Adipocyte (in vitro differentiated cells): ENCODE measurements around the gene DVL2.
A peak's percentile ranks its signal among the peaks of the same experiment; 100 is the strongest.

Source experiments
- DNase-seq: peaks from one replicate; pipeline ENCODE4 v3.0.0-alpha.2; 2015; ENCODE audit warnings: low read depth
- H3K27me3 ChIP-seq: replicated peaks from 2 replicates; pipeline ENCODE4 v1.7.0; 2013; ENCODE audit warnings: mild to moderate bottlenecking, low read length, moderate library complexity; ENCODE audit not compliant: control insufficient read depth, insufficient read depth
- H3K36me3 ChIP-seq: 2 replicates; pipeline ENCODE4 v1.7.0; 2013; ENCODE audit warnings: low read length, mild to moderate bottlenecking, moderate library complexity; ENCODE audit not compliant: control insufficient read depth, insufficient read depth, severe bottlenecking
- H3K4me1 ChIP-seq: 2 replicates; pipeline ENCODE4 v1.7.0; 2013; ENCODE audit warnings: mild to moderate bottlenecking, low read length, moderate library complexity; ENCODE audit not compliant: control insufficient read depth, insufficient read depth
- H3K4me3 ChIP-seq: 2 replicates; pipeline ENCODE4 v1.7.0; 2013; ENCODE audit warnings: mild to moderate bottlenecking, low read length, moderate library complexity
- H3K9ac ChIP-seq: 2 replicates; pipeline ENCODE4 v1.7.0; 2013; ENCODE audit warnings: mild to moderate bottlenecking, low read length, moderate library complexity
- H3K9me3 ChIP-seq: 2 replicates; pipeline ENCODE4 v1.7.0; 2013; ENCODE audit warnings: mild to moderate bottlenecking, low read length, moderate library complexity; ENCODE audit not compliant: control insufficient read depth

DVL2 gene

GRCh38 chr17:7222093-7222971 is 12.0 kb downstream of the DVL2 start:
- H3K9me3 ChIP-seq: no peaks in the 10 kb centered on the region
- peak overlapping the region; percentile 98 for H3K9ac ChIP-seq
- no peak for DNase-seq
- no peak overlapping the region for H3K4me3 ChIP-seq
- peaks cover 54% of the 10 kb centered on the region for H3K4me1 ChIP-seq
- H3K36me3 ChIP-seq: peaks cover 56% of the 10 kb centered on the region
- no peaks in the 10 kb centered on the region for H3K27me3 ChIP-seq

GRCh38 chr17:7221278-7222092 is 12.8 kb downstream of the DVL2 start:
- H3K4me1 ChIP-seq: peaks cover 58% of the 10 kb centered on the region
- peak overlapping the region; percentile 98 for H3K9ac ChIP-seq
- H3K27me3 ChIP-seq: no peaks in the 10 kb centered on the region
- H3K36me3 ChIP-seq: peaks cover 47% of the 10 kb centered on the region
- H3K9me3 ChIP-seq: no peaks in the 10 kb centered on the region
- no peak for DNase-seq
- peak overlapping the region; percentile 92 for H3K4me3 ChIP-seq

- Histone ChIP-seq H3K27me3 (no peaks in the 10 kb centered on the region), H3K4me3 (peak overlapping the region; percentile 92), H3K36me3 (peaks cover 40% of the 10 kb centered on the region), H3K9me3 (no peaks in the 10 kb centered on the region), H3K4me1 (peaks cover 65% of the 10 kb centered on the region), H3K9ac (peak overlapping the region; percentile 98)
- peak; percentile 68 for DNase-seq
Measured at GRCh38 chr17:7220593-7221277, 13.6 kb downstream of the DVL2 start.

GRCh38 chr17:7219812-7220592 is 14.3 kb downstream of the DVL2 start, which contains the start of the genes ACADVL and DLG4:
Gene ACADVL (plus strand): TSS chr17:7219938. CDS start chr17:7219985, 47 bp downstream.
Gene DLG4 (minus strand): TSS chr17:7219836.
- peak; percentile 97 for DNase-seq
- H3K4me1 ChIP-seq: peaks cover 70% of the 10 kb centered on the region

GRCh38 chr17:7219229-7219811 is 15.0 kb downstream of the DVL2 start:
- Histone ChIP-seq H3K36me3 (peaks cover 28% of the 10 kb centered on the region), H3K4me3 (peak overlapping the region; percentile 92), H3K4me1 (peaks cover 71% of the 10 kb centered on the region), H3K9ac (peak overlapping the region; percentile 98), H3K9me3 (no peaks in the 10 kb centered on the region), H3K27me3 (no peaks in the 10 kb centered on the region)
- no peak for DNase-seq

More at GRCh38 chr17:7219812-7220592, 14.3 kb downstream of the DVL2 start, which contains the start of the genes ACADVL and DLG4:
- Histone ChIP-seq H3K27me3 (no peaks in the 10 kb centered on the region), H3K9me3 (no peaks in the 10 kb centered on the region), H3K9ac (peak within 1 kb of the TSS; percentile 98), H3K4me3 (peak within 1 kb of the TSS; percentile 92), H3K36me3 (peaks cover 32% of the 10 kb centered on the region)

- H3K27me3 ChIP-seq: no peaks in the 10 kb centered on the region
- no peak overlapping the region for H3K4me3 ChIP-seq
- H3K4me1 ChIP-seq: peaks cover 70% of the 10 kb centered on the region
- no peaks in the 10 kb centered on the region for H3K9me3 ChIP-seq
- DNase-seq: no peak
- H3K9ac ChIP-seq: peak overlapping the region; percentile 98
- peaks cover 22% of the 10 kb centered on the region for H3K36me3 ChIP-seq
Measured at GRCh38 chr17:7218758-7219157, 15.6 kb downstream of the DVL2 start.

GRCh38 chr17:7218166-7218565 is 16.2 kb downstream of the DVL2 start:
- peak overlapping the region; percentile 84 for H3K9ac ChIP-seq
- H3K27me3 ChIP-seq: no peaks in the 10 kb centered on the region
- peak overlapping the region; percentile 79 for H3K4me3 ChIP-seq
- H3K36me3 ChIP-seq: peaks cover 16% of the 10 kb centered on the region
- peaks cover 66% of the 10 kb centered on the region for H3K4me1 ChIP-seq
- no peak for DNase-seq
- no peaks in the 10 kb centered on the region for H3K9me3 ChIP-seq

- H3K36me3 ChIP-seq: peaks cover 8% of the 10 kb centered on the region
- no peaks in the 10 kb centered on the region for H3K9me3 ChIP-seq
- no peaks in the 10 kb centered on the region for H3K27me3 ChIP-seq
- peak overlapping the region; percentile 84 for H3K9ac ChIP-seq
- H3K4me3 ChIP-seq: peak overlapping the region; percentile 79
- H3K4me1 ChIP-seq: peaks cover 59% of the 10 kb centered on the region
- DNase-seq: peak; percentile 83
Measured at GRCh38 chr17:7217113-7217987, 17.0 kb downstream of the DVL2 start.

GRCh38 chr17:7216242-7217112 is 17.8 kb downstream of the DVL2 start:
- H3K4me1 ChIP-seq: peaks cover 51% of the 10 kb centered on the region
- peak overlapping the region; percentile 72 for H3K4me3 ChIP-seq
- H3K36me3 ChIP-seq: no peaks in the 10 kb centered on the region
- peak overlapping the region; percentile 78 for H3K9ac ChIP-seq
- H3K9me3 ChIP-seq: no peaks in the 10 kb centered on the region
- peak; percentile 13 for DNase-seq
- no peaks in the 10 kb centered on the region for H3K27me3 ChIP-seq
